ENCODE data around the gene CYB561A3.
"Not testable (repeated sequence)": the region's sequence is repeated elsewhere in the genome, so short reads cannot be mapped to it uniquely, and the experiment has no call there.

The CYB561A3 gene

GRCh38 chr11:61361741-61362541 is at the start of gene CYB561A3, which contains the start of gene TMEM138:
Gene CYB561A3, minus strand, starts transcription at chr11:61361882. Its CDS starts 5,169 bp downstream, at chr11:61356713.
Gene TMEM138, plus strand, starts transcription at chr11:61362374. Its CDS starts 2,017 bp downstream, at chr11:61364391.
- peak; percentile 80 for DNase-seq (ENCODE audit: low read depth)

- DNase-seq (ENCODE audit: low read depth): no peak
Measured at GRCh38 chr11:61406991-61407728, 45.5 kb upstream of the CYB561A3 start.

- DNase-seq (ENCODE audit: low read depth): no peak
Measured at GRCh38 chr11:61406067-61406466, 44.4 kb upstream of the CYB561A3 start.

GRCh38 chr11:61404641-61405040 is 43.0 kb upstream of the CYB561A3 start:
- no peak for DNase-seq (ENCODE audit: low read depth)

GRCh38 chr11:61404103-61404502 is 42.4 kb upstream of the CYB561A3 start:
- no peak for DNase-seq (ENCODE audit: low read depth)

- DNase-seq (ENCODE audit: low read depth): no peak
Measured at GRCh38 chr11:61403658-61404057, 42.0 kb upstream of the CYB561A3 start.

- no peak for DNase-seq (ENCODE audit: low read depth)
Measured at GRCh38 chr11:61401573-61401972, 39.9 kb upstream of the CYB561A3 start.

- DNase-seq (ENCODE audit: low read depth): no peak
Measured at GRCh38 chr11:61401173-61401572, 39.5 kb upstream of the CYB561A3 start.

GRCh38 chr11:61392981-61393595 is 31.4 kb upstream of the CYB561A3 start:
- no peak for DNase-seq (ENCODE audit: low read depth)

GRCh38 chr11:61390161-61390560 is 28.5 kb upstream of the CYB561A3 start:
- DNase-seq (ENCODE audit: low read depth): no peak

GRCh38 chr11:61384271-61385242 is 22.9 kb upstream of the CYB561A3 start:
- DNase-seq (ENCODE audit: low read depth): no peak

GRCh38 chr11:61383859-61384258 is 22.2 kb upstream of the CYB561A3 start:
- DNase-seq (ENCODE audit: low read depth): not testable (repeated sequence)

- no peak for DNase-seq (ENCODE audit: low read depth)
Measured at GRCh38 chr11:61380884-61381283, 19.2 kb upstream of the CYB561A3 start.

- no peak for DNase-seq (ENCODE audit: low read depth)
Measured at GRCh38 chr11:61378713-61379313, 17.1 kb upstream of the CYB561A3 start.

GRCh38 chr11:61377461-61378160 is 15.9 kb upstream of the CYB561A3 start:
- no peak for DNase-seq (ENCODE audit: low read depth)

GRCh38 chr11:61375761-61376108 is 14.1 kb upstream of the CYB561A3 start:
- DNase-seq (ENCODE audit: low read depth): no peak

GRCh38 chr11:61372659-61373420 is 11.2 kb upstream of the CYB561A3 start:
- DNase-seq (ENCODE audit: low read depth): no peak

GRCh38 chr11:61370349-61371005 is 8.8 kb upstream of the CYB561A3 start:
- no peak for DNase-seq (ENCODE audit: low read depth)
